Stimulated activated memory B cell treated with anti-CD40 and anti-IgM and Interleukin-4, amounts not matched to agents 10 μg/mL and 1 μg/mL and 100 μg/mL, for 72 hours (primary cell): ENCODE data around the gene TMEM240.
A peak's percentile ranks its signal among the peaks of the same experiment; 100 is the strongest.

Experiments
- ATAC-seq: fragments of 150-1000 bp; cut with Tn5 transposase; 2 replicates; pipeline ENCODE4 v1.10.0; 2021
- H3K27ac Mint-ChIP-seq: one replicate; pipeline ENCODE4 v1.8.0; 2022; ENCODE audit warnings: mild to moderate bottlenecking, mixed read lengths
- H3K27me3 Mint-ChIP-seq: one replicate; pipeline ENCODE4 v1.8.0; 2022; ENCODE audit warnings: mixed read lengths
- H3K36me3 Mint-ChIP-seq: one replicate; pipeline ENCODE4 v1.8.0; 2022; ENCODE audit warnings: mixed read lengths
- H3K4me1 Mint-ChIP-seq: one replicate; pipeline ENCODE4 v1.8.0; 2022; ENCODE audit warnings: mixed read lengths
- H3K4me3 Mint-ChIP-seq: one replicate; pipeline ENCODE4 v1.8.0; 2022; ENCODE audit warnings: mild to moderate bottlenecking, moderate library complexity, mixed read lengths
- H3K9me3 Mint-ChIP-seq: one replicate; pipeline ENCODE4 v1.8.0; 2022; ENCODE audit warnings: mixed read lengths

The TMEM240 gene

DNA sequence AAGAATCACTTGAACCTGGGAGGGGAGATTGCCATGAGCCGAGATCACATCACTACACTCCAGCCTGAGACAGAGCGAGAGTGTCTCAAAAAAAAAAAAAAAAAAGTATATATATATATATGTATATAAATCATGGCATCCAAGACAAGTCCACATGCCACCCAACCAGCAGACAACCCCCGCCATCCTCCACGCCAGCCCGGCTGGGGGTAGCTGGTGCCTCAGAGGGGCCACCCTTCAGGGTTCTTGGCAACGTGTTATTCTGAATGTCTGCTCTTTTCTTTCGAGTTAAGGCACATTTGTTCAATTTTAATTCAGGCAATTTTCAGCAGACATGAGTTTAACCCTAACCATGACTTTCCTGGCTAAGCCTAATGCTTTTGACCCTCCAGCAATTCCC is 9.7 kb upstream of the TMEM240 start:
- Mint-ChIP-seq H3K9me3 (no peaks in the 10 kb centered on the region), H3K4me1 (peaks cover 1% of the 10 kb centered on the region), H3K27me3 (no peaks in the 10 kb centered on the region), H3K4me3 (no peak overlapping the region), H3K36me3 (no peaks in the 10 kb centered on the region), H3K27ac (no peak overlapping the region)
- ATAC-seq: no peak

DNA sequence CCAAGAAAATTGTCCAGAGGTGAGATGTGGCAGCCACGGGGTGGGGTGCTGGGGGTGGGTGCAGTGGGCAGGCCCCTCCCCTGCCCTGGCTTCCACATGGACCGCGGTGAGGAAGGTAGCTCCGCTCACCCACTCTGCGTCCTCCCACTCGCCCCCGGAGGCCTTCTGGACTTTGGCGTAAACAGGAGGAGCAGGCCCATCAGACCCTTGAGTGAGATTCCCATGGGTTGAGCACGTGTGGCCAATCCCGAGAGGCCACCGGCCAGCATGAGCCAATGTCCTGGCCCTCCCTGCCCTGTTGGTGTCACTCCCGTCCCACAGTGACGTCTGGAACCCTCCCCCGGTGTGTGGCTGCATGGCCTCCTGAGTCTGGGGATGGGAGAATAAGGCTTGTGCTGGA is 8.2 kb upstream of the TMEM240 start:
- no peak for ATAC-seq
- Mint-ChIP-seq H3K9me3 (no peaks in the 10 kb centered on the region), H3K4me3 (no peak overlapping the region), H3K36me3 (peaks cover 3% of the 10 kb centered on the region), H3K27ac (no peak overlapping the region), H3K27me3 (no peaks in the 10 kb centered on the region), H3K4me1 (no peaks in the 10 kb centered on the region)

DNA sequence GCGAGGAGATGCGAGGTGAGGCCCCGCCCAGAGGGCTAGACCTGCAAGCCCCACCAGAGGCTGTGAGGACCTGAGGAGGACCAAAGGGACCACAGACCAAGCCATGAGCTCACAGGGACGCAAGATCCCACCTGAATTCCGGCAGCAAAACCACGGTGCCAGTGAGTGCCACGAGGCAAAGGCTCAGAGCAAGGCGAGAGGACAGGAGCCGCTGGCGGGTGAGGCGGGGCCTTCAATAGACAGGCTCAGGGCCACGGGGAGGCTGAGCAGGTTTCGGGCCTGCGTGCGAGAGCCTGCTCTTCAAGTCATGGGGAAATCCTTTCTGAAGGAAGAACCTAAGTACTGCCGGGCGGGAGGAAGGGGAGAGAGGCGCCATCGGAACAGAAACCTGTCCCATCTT is 7.1 kb upstream of the TMEM240 start:
- Mint-ChIP-seq H3K4me3 (no peak overlapping the region), H3K4me1 (no peaks in the 10 kb centered on the region), H3K36me3 (peaks cover 15% of the 10 kb centered on the region), H3K27me3 (no peaks in the 10 kb centered on the region), H3K9me3 (no peaks in the 10 kb centered on the region), H3K27ac (no peak overlapping the region)
- ATAC-seq: no peak

DNA sequence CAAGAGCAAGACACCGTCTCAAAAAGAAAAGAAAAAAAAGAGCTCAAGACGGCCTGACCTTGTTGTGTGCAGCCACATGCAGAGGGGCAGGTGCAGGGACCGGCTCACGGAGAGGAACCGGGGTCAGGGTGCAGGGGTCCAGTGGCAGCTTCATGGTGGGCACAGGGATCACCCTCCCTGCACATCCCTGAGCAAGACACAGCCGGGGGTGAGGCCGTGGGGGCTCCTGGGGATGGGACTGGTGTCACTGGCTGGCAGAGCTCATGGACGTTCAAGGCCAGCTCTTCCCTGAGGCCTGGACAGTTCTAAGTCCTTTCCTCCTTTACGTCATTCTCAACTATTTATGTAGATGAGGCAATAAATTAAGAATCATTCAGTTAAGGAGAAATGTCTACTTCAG is 6.6 kb upstream of the TMEM240 start:
- ATAC-seq: no peak
- no peak overlapping the region for H3K27ac Mint-ChIP-seq
- peaks cover 17% of the 10 kb centered on the region for H3K36me3 Mint-ChIP-seq
- H3K27me3 Mint-ChIP-seq: no peaks in the 10 kb centered on the region
- H3K9me3 Mint-ChIP-seq: no peaks in the 10 kb centered on the region
- no peaks in the 10 kb centered on the region for H3K4me1 Mint-ChIP-seq
- H3K4me3 Mint-ChIP-seq: no peak overlapping the region

DNA sequence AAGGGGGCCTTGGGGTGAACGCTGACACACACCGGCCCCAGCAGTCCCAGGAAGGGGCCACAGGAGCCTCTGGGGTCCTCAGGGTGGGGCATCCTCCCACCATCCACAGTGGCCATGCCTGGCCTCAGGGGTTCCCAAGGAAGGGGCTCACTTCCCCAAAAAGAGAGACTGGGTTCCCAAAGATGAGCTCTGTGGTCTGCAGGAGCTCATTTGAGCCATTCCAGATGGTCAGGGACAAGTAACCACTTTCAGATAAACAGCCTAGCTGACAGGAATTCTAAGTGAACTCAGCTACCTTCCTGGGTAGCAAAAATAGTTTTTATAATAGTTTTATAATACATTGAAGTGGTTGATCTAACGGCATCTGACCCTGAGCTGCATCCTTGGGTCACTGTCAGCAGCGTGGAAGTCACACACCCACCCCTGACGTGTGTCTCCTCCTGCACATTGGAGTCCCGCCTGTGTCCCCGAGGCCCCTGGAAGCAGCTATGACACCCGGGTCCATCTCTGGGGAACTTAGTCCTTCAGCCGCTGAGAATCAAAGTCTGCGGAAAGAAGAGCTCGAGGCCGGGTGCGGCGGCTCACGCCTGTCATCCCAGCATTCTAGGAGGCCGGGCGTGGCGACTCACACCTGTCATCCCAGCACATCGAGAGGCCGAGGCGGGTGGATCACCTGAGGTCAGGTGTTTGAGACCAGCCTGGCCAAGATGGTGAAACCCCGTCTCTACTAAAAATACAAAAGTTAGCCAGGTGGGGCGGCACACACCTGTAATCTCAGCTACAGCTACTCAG is 5.7 kb upstream of the TMEM240 start:
- Mint-ChIP-seq H3K27me3 (no peaks in the 10 kb centered on the region), H3K4me3 (no peak overlapping the region), H3K9me3 (no peaks in the 10 kb centered on the region), H3K27ac (no peak overlapping the region), H3K36me3 (peaks cover 26% of the 10 kb centered on the region), H3K4me1 (no peaks in the 10 kb centered on the region)
- no peak for ATAC-seq

DNA sequence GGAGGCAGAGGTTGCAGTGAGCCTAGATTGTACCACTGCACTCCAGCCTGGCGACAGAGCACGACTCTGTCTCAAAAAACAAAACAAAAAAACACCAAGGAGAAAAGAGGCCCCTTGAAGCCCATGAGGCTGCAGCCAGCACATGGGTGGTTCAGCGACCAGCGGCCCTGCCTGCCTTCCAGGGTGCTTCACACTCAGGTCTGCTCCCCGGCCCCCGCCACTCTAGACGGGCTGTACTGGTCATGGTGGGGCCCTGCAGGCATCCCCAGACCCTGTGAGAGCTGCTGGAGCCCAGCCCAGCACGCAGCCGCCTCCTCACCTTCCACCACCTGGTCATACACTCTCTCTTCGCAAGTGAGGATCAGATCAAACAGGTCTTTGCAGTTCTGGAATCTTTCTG is 4.1 kb upstream of the TMEM240 start:
- no peaks in the 10 kb centered on the region for H3K9me3 Mint-ChIP-seq
- no peak overlapping the region for H3K27ac Mint-ChIP-seq
- H3K27me3 Mint-ChIP-seq: no peaks in the 10 kb centered on the region
- no peak overlapping the region for H3K4me3 Mint-ChIP-seq
- peaks cover 26% of the 10 kb centered on the region for H3K36me3 Mint-ChIP-seq
- no peak for ATAC-seq
- H3K4me1 Mint-ChIP-seq: peaks cover 1% of the 10 kb centered on the region

DNA sequence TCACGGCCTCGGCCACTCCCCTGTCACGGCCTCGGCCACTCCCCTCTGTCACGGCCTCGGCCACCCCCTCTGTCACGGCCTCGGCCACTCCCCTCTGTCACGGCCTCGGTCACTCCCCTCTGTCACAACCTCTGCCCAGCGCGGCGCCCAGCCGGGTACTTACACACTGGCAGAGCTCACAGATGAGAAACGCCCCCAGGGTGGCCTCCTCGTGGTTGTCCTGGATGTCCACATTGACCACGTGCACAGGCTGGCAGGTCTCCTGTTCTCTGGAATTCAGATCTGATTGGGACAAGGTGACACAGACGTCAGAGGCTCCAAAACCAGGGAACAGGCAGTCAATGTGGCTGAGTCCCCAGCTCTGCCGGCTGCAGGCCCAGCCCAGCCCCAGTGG is 3.3 kb upstream of the TMEM240 start:
- Mint-ChIP-seq H3K4me1 (peaks cover 10% of the 10 kb centered on the region), H3K9me3 (no peaks in the 10 kb centered on the region), H3K27ac (no peak overlapping the region), H3K36me3 (peaks cover 26% of the 10 kb centered on the region), H3K4me3 (no peak overlapping the region), H3K27me3 (peaks cover 5% of the 10 kb centered on the region)
- no peak for ATAC-seq

DNA sequence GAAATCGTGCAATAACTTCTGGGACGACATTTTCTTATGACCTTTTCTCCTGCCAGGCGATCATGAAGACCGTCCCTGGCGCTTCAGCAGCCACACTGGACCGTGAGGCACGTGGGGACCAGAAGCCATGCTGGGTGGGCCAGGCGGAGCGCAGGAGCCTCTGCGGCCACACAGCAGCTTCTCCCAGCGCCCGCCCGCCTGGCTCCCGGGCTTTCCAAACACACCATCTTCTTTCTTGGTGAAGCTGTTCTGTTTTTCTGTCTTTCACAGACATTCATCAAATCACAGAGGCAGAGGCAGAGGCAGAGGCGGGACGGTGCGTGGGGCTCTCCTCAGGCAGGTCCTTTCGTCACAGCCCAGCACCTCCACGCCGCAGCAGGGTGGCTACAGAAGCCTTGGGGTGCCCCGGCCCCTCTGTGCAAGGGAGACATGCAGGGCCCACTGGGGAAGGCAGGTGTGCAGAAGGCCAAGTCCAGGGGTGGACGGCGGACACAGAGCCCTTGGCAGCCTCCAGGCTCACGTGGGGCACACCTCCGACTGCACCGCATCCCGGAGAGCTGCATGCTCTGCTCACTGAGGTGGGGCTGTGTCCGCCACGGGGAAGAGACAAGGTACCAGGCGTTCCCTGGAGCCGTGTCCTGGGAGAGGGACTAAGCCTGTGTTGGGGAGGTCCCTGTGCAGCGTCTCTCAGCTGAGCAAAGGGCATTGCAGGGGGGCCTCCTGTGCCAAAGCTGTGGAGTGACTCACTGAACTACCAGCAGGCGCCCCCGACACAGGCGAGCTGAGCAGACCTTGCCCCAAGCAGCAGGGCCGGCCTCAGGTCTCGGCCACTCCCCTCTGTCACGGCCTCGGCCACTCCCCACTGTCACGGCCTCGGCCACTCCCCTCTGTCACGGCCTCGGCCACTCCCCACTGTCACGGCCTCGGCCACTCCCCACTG is 2.6 kb upstream of the TMEM240 start:
- Mint-ChIP-seq H3K36me3 (peaks cover 26% of the 10 kb centered on the region), H3K27me3 (peaks cover 10% of the 10 kb centered on the region), H3K4me1 (peaks cover 12% of the 10 kb centered on the region), H3K4me3 (no peak overlapping the region), H3K27ac (no peak overlapping the region), H3K9me3 (no peaks in the 10 kb centered on the region)
- ATAC-seq: no peak

DNA sequence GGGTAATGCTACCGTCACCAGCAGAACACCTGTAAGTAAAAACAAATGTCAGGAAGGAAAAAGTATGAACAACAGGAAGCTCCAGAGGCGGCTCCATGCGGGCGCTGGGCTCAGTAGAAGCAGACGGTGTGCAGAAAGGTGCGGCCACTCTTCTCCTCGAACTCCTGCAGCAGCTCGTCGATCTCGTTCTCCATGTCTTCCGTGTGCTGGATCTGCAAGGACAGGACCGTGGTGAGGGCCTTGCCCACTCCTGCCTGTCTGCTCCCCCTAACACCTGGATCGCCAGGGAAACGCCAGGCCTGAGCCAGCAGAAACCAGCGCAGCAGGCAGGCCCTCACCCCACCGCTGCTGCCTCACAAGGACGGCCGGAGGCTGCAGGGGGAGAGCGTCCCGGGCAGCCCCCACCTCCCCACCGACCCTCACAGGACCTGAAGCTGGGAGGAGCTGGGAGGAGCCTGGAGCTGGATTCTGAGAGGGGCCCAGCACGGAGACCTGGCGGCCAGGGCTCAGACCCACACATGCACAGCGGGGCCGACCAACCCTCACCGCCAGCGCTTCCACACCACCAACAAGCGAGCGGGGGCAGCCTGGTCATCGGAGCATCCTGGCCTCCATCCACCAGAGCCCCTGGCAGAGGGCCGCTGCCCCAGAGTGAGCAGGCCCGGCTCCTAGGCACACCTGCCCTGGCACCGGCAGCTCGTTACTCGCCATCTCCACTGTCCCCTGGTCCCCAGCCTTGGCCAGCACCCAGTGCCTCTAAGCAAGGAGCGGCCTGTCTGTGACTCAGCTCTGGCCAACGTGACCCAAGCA is 1.7 kb upstream of the TMEM240 start:
- Mint-ChIP-seq H3K27ac (no peak overlapping the region), H3K4me3 (no peak overlapping the region), H3K27me3 (peaks cover 10% of the 10 kb centered on the region), H3K4me1 (peaks cover 12% of the 10 kb centered on the region), H3K36me3 (peaks cover 26% of the 10 kb centered on the region), H3K9me3 (no peaks in the 10 kb centered on the region)
- ATAC-seq: no peak

DNA sequence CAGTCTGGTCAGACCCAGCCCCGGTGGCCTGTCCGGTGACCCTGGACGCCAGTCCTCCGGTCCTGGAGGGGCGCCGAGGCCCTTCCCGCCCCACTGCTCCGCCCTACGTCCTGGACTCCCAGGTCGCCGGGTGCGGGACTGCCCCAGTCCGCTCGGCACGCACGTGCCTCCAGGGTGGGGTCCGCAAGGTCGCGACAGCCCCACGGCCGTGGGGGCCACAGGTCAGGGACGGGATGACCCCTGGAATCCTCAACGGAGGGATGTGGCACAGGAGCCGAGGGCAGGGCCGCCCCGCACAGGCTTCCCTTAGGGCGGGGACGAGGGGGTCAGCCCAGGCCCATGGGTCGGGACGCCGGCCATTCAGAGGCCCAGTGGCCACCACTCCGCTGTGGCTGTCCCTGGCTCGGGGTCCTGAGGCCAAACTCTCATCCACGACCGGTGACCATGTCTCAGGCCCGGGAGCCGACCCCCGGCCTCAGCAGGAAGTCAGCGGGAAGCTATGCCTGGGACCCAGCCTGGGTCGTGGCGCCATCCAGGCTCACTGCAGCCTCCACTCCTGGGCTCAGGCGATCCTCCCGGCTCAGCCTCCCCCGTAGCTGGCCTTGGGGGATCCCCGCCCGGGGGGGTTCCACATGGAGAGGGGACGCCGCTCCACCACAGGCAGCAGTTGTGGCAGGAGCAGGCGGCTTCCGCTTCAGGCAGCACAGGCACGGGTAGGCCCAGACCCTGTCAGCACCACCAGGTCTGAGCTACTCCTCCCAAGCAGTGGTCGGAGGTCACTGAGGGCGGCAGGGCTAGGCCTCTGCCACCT is 599 bp upstream of the TMEM240 start:
- Mint-ChIP-seq H3K9me3 (no peaks in the 10 kb centered on the region), H3K27ac (no peak overlapping the region), H3K36me3 (peaks cover 26% of the 10 kb centered on the region), H3K27me3 (peaks cover 10% of the 10 kb centered on the region), H3K4me3 (no peak overlapping the region), H3K4me1 (peaks cover 12% of the 10 kb centered on the region)
- ATAC-seq: peak; percentile 21

DNA sequence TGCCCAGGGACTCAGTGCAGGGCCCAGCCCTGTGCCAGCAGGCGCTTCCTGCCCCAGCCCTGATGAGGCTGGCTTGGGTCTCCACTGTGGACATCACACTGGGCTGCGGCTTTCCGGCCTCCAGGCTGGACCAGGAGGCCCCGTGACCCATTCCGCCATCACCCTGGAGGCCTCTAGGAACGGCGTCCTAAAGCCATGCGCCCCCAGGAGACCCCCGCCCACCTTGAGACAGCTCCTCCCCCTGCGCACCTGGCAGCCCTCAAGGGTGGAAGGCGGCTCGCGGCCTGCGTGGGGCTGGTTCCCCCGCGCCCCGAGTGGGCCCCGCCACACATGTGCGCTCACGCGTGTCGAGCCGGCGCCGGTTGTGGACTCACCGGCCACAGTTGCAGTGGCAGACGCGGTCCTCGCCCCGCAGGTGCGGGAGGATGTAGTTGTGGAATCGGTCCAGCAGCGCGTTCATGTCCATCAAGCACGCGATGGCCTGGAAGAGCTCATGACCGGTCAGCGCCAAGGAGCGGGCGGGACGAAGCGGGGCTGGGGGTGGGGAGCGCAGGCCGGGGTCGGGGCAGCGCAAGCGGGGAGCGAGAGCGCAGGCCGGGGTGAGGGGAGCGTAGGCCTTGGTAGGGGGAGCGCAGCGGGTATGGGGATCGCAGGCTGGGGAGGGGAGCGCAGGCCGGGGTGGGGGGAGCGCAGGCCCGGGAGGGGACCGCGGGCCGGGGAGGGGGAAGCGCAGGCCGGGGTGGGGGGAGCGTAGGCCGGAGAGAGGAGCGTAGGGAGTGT is 924 bp downstream of the TMEM240 start:
- Mint-ChIP-seq H3K4me3 (peak overlapping the region; percentile 76), H3K4me1 (peaks cover 12% of the 10 kb centered on the region), H3K27me3 (peaks cover 10% of the 10 kb centered on the region), H3K27ac (no peak overlapping the region), H3K9me3 (no peaks in the 10 kb centered on the region), H3K36me3 (peaks cover 26% of the 10 kb centered on the region)
- ATAC-seq: no peak

DNA sequence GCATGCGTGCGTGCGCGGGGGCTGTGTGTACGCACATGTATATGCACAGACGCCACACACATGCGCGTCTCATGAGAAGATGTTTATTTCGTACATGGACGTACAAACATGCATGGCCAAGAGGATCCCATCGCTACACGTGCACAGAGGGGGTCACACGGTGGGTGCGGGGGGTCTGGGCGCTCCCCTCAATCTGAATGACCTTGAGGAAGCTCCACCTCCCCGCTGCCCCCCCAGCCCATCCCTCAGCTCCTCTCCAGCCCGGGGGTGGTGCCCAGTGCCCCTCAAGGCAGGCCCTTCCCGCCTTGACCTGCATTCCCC is 1.5 kb downstream of the TMEM240 start:
- ATAC-seq: no peak
- Mint-ChIP-seq H3K4me3 (no peak overlapping the region), H3K4me1 (peaks cover 12% of the 10 kb centered on the region), H3K9me3 (no peaks in the 10 kb centered on the region), H3K27ac (no peak overlapping the region), H3K36me3 (peaks cover 26% of the 10 kb centered on the region), H3K27me3 (peaks cover 10% of the 10 kb centered on the region)

DNA sequence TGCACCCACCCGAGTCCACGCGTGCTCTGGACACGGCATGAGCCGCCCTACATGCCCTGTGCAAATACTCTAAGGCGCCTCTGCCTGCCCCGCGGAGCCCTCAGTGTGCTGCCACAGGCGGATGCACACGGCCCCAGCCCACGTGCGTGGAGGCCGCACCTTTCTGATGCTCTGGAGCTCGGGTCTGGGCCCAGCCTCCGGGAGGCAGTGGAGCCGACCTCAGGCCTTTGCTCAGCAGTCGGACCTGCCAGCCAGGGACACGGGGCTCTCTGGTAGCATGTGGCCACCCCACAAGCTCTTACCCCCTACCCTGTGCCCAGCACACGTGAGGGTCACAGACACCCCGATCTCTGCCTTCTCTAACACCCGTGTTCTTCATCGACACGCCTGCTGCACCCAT is 2.1 kb downstream of the TMEM240 start:
- H3K4me1 Mint-ChIP-seq: peaks cover 12% of the 10 kb centered on the region
- H3K36me3 Mint-ChIP-seq: peaks cover 20% of the 10 kb centered on the region
- H3K4me3 Mint-ChIP-seq: no peak overlapping the region
- no peaks in the 10 kb centered on the region for H3K9me3 Mint-ChIP-seq
- ATAC-seq: no peak
- no peak overlapping the region for H3K27ac Mint-ChIP-seq
- H3K27me3 Mint-ChIP-seq: peaks cover 10% of the 10 kb centered on the region

DNA sequence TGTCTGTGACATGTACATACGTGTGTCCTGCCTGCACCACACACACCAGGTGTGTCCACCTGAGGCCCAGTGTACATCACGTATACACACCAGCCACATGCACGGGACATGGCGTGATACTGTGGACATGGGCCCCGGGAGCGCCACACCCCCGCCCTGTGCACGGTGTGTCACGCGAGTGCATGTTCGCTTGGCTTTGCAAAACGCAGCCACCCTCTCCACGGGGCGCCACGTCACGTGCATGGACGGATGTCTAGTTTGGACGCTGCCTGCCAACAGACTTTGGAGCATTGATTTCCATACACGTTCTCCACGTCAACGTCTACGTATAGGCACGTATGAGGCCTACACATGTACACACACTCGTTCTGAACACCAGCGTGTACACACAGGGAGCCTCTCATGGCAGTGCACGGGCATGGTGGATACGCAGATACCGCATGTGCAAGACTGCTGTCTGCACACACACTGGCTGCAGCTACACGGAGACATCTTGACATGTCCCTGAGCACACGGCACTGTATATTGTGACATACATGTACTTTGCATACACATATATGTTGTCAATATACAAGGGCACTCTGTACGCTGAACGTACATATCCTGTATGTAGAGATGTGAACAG is 2.7 kb downstream of the TMEM240 start:
- Mint-ChIP-seq H3K4me1 (peaks cover 12% of the 10 kb centered on the region), H3K27me3 (peaks cover 10% of the 10 kb centered on the region), H3K4me3 (no peak overlapping the region), H3K36me3 (peaks cover 14% of the 10 kb centered on the region), H3K27ac (no peak overlapping the region), H3K9me3 (no peaks in the 10 kb centered on the region)
- ATAC-seq: no peak
